Neural progenitor cell (in vitro differentiated cells): Measurements from ENCODE around the gene MYO9B.

Experiments
- EZH2phosphoT487 ChIP-seq: fragments of 200-600 bp; sonication (generic); IDR thresholded peaks from 2 replicates; pipeline ENCODE4 v1.6.1; 2017; ENCODE audit warnings: antibody characterized with exemption
- TF ChIP-seq, protein P1 (sequence below): fragments of 200-600 bp; sonication (generic); IDR thresholded peaks from 2 replicates; pipeline ENCODE4 v1.5.1; 2017; ENCODE audit warnings: antibody characterized with exemption, mild to moderate bottlenecking

DNA sequence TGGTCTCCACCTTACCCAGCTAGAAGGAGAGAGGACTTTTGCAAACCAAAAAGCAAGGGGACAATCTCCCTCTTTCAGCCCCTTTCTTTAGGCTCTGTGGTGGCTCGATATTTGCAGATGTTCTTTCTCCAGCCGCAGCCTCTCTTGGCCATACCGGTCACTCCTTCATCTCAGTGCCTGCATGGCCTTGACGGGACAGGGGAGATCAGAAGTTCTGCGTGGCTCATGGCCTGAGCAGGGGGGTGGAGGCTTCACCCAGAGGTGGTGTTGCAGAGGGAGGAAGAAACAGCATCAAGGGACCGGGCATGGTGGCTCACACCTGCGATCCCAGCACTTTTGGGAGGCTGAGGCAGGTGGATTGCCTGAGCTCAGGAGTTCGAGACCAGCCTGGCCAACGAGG lies 53.2 kb downstream of the MYO9B start:
- no peak for TF ChIP-seq EZH2phosphoT487
- TF ChIP-seq, protein P1, sequence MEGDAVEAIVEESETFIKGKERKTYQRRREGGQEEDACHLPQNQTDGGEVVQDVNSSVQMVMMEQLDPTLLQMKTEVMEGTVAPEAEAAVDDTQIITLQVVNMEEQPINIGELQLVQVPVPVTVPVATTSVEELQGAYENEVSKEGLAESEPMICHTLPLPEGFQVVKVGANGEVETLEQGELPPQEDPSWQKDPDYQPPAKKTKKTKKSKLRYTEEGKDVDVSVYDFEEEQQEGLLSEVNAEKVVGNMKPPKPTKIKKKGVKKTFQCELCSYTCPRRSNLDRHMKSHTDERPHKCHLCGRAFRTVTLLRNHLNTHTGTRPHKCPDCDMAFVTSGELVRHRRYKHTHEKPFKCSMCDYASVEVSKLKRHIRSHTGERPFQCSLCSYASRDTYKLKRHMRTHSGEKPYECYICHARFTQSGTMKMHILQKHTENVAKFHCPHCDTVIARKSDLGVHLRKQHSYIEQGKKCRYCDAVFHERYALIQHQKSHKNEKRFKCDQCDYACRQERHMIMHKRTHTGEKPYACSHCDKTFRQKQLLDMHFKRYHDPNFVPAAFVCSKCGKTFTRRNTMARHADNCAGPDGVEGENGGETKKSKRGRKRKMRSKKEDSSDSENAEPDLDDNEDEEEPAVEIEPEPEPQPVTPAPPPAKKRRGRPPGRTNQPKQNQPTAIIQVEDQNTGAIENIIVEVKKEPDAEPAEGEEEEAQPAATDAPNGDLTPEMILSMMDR, result no peak
